Right lobe of liver (tissue), 4 donors: ENCODE data around the gene ALPP.

Source experiments
- CTCF ChIP-seq, 4 donors: fragments of 200-600 bp in 3 of 4; fragments of 450-650 bp in 1 of 4; IDR thresholded peaks; one replicate each; pipeline versions ENCODE4 v1.5.1 to v1.8.0; 2016 to 2022; ENCODE audit warnings: antibody characterized with exemption in 4 of 4, mild to moderate bottlenecking in 2 of 4
- POLR2A ChIP-seq: fragments of 450-650 bp; IDR thresholded peaks from one replicate; pipeline ENCODE4 v1.6.1; 2017; ENCODE audit warnings: antibody characterized with exemption, mild to moderate bottlenecking
- donor health status: DM: no; HTN: no; CAD: no.
- donor health status: DM: no; HTN: no; CAD: no.
- donor health status: DM: no; HTN: yes; CAD: no.

- TF ChIP-seq CTCF (IDR thresholded peaks at IDR 0.05) (no peak), POLR2A (no peak)
Measured at GRCh38 chr2:232415138-232415690, 36.7 kb downstream of the ALPP start.
